GM18858 (cell line): Measurements from ENCODE around the gene THBS2.
"Not testable (repeated sequence)": the region's sequence is repeated elsewhere in the genome, so short reads cannot be mapped to it uniquely, and the experiment has no call there.

Source experiments
- ATAC-seq: cut with Tn5 transposase; IDR thresholded peaks from one replicate; pipeline ENCODE4 v1.9.1; 2021; ENCODE audit not compliant: unreplicated experiment

The THBS2 gene

GRCh38 chr6:169188051-169188470, 65.6 kb downstream of the THBS2 start:
- no peak for ATAC-seq

- no peak for ATAC-seq
Observed at GRCh38 chr6:169186496-169187169, 67.0 kb downstream of the THBS2 start.

- no peak for ATAC-seq
Observed at GRCh38 chr6:169185692-169186485, 67.8 kb downstream of the THBS2 start.

- ATAC-seq: no peak
Observed at GRCh38 chr6:169185011-169185521, 68.6 kb downstream of the THBS2 start.

- no peak for ATAC-seq
Observed at GRCh38 chr6:169184419-169184818, 69.2 kb downstream of the THBS2 start.

GRCh38 chr6:169183233-169183632, 70.4 kb downstream of the THBS2 start:
- no peak for ATAC-seq

GRCh38 chr6:169179831-169180230, 73.8 kb downstream of the THBS2 start:
- not testable (repeated sequence) for ATAC-seq

GRCh38 chr6:169177516-169178166, 76.0 kb downstream of the THBS2 start:
- ATAC-seq: no peak

- ATAC-seq: no peak
Observed at GRCh38 chr6:169176361-169176991, 77.2 kb downstream of the THBS2 start.

- no peak for ATAC-seq
Observed at GRCh38 chr6:169175360-169175887, 78.2 kb downstream of the THBS2 start.

- no peak for ATAC-seq
Observed at GRCh38 chr6:169174516-169175359, 78.9 kb downstream of the THBS2 start.

GRCh38 chr6:169173532-169174268, 79.9 kb downstream of the THBS2 start:
- ATAC-seq: no peak

- no peak for ATAC-seq
Observed at GRCh38 chr6:169172946-169173345, 80.7 kb downstream of the THBS2 start.

- ATAC-seq: no peak
Observed at GRCh38 chr6:169172456-169172855, 81.2 kb downstream of the THBS2 start.

- ATAC-seq: no peak
Observed at GRCh38 chr6:169171951-169172350, 81.7 kb downstream of the THBS2 start.

GRCh38 chr6:169171016-169171415, 82.6 kb downstream of the THBS2 start:
- no peak for ATAC-seq

GRCh38 chr6:169170583-169170955, 83.1 kb downstream of the THBS2 start:
- no peak for ATAC-seq

GRCh38 chr6:169169941-169170582, 83.6 kb downstream of the THBS2 start:
- no peak for ATAC-seq

GRCh38 chr6:169169375-169169774, 84.3 kb downstream of the THBS2 start:
- ATAC-seq: no peak
